Measurements from ENCODE around the gene ANKHD1. TPM values are rescaled to one million over a fixed set of nuclear protein-coding genes. Genes with fewer than 3 reads are reported as not detected.

The ANKHD1 gene
- total and polyA plus RNA-seq, 4 donors: 33.2 to 116 (median 60.1) TPM

- no peaks in the 10 kb centered on the region for H3K9me3 ChIP-seq (ENCODE audit: control insufficient read depth in 4 of 4, low read length in 3 of 4)
- TF ChIP-seq HNF4G (IDR thresholded peaks at IDR 0.05) (no peak), SP1 (IDR thresholded peaks at IDR 0.05) (no peak), GABPA (IDR thresholded peaks at IDR 0.05 in 1 of 2, conservative IDR thresholded peaks at IDR 0.05 in 1 of 2) (no peak), REST (IDR thresholded peaks at IDR 0.05) (no peak), TAF1 (conservative IDR thresholded peaks at IDR 0.05) (no peak), HNF4A (conservative IDR thresholded peaks at IDR 0.05) (no peak), FOXA2 (IDR thresholded peaks at IDR 0.05) (no peak), YY1 (IDR thresholded peaks at IDR 0.05) (no peak), ZBTB33 (IDR thresholded peaks at IDR 0.05) (no peak)
- 65% methylated on average over 3 of the region's 3 CpGs for WGBS
- H3K4me3 ChIP-seq (ENCODE audit: low read depth in 1 of 3, low read length in 3 of 3): no peak overlapping the region
- no peak for DNase-seq (ENCODE audit: low spot score)
- no peaks in the 10 kb centered on the region for H3K27me3 ChIP-seq (ENCODE audit: control insufficient read depth in 4 of 4, insufficient read depth in 4 of 4, low read length in 3 of 4)
- no peak overlapping the region for H3K9ac ChIP-seq (ENCODE audit: low read depth in 1 of 2, low read length in 2 of 2)
- no peaks in the 10 kb centered on the region for H3K36me3 ChIP-seq (ENCODE audit: control insufficient read depth in 4 of 4, insufficient read depth in 3 of 4, low read depth in 1 of 4, low read length in 3 of 4)
- H3K4me1 ChIP-seq (ENCODE audit: control insufficient read depth in 4 of 4, insufficient read depth in 4 of 4, low read length in 3 of 4): peaks cover 22 to 66% (median 63%) of the 10 kb centered on the region in 4 donors
- H3K27ac ChIP-seq (ENCODE audit: low read depth in 1 of 2, low read length in 2 of 2): peak overlapping the region; percentile 85 to 95
Measured at GRCh38 chr5:140557965-140558364, 156.3 kb downstream of the ANKHD1 start.

- H3K27ac ChIP-seq (ENCODE audit: low read depth in 1 of 2, low read length in 2 of 2): peak overlapping the region; percentile 85 to 95
- H3K36me3 ChIP-seq (ENCODE audit: control insufficient read depth in 4 of 4, insufficient read depth in 3 of 4, low read depth in 1 of 4, low read length in 3 of 4): no peaks in the 10 kb centered on the region
- no peaks in the 10 kb centered on the region for H3K27me3 ChIP-seq (ENCODE audit: control insufficient read depth in 4 of 4, insufficient read depth in 4 of 4, low read length in 3 of 4)
- DNase-seq (ENCODE audit: low spot score): no peak
- TF ChIP-seq TAF1 (conservative IDR thresholded peaks at IDR 0.05): no peak
- no peak for TF ChIP-seq ZBTB33 (IDR thresholded peaks at IDR 0.05)
- TF ChIP-seq YY1 (IDR thresholded peaks at IDR 0.05): no peak
- TF ChIP-seq FOXA2 (IDR thresholded peaks at IDR 0.05): no peak
- TF ChIP-seq HNF4G (IDR thresholded peaks at IDR 0.05): no peak
- no peak for TF ChIP-seq NR2F2 (IDR thresholded peaks at IDR 0.05)
- TF ChIP-seq ATF3 (IDR thresholded peaks at IDR 0.05): no peak
- H3K4me3 ChIP-seq (ENCODE audit: low read depth in 1 of 3, low read length in 3 of 3): no peak overlapping the region
- H3K4me1 ChIP-seq (ENCODE audit: control insufficient read depth in 4 of 4, insufficient read depth in 4 of 4, low read length in 3 of 4): peaks cover 22 to 70% (median 68%) of the 10 kb centered on the region in 4 donors
- no peak overlapping the region for H3K9ac ChIP-seq (ENCODE audit: low read depth in 1 of 2, low read length in 2 of 2)
- WGBS: 97% methylated on average over 9 of the region's 9 CpGs
- no peaks in the 10 kb centered on the region for H3K9me3 ChIP-seq (ENCODE audit: control insufficient read depth in 4 of 4, low read length in 3 of 4)
Measured at GRCh38 chr5:140558542-140558941, 156.9 kb downstream of the ANKHD1 start.
